Ectodermal cell (in vitro differentiated cells): ENCODE results near the gene SPNS2.

Source experiments
- H3K27ac ChIP-seq: 2 replicates; pipeline ENCODE4 v1.7.0; 2013; ENCODE audit warnings: mild to moderate bottlenecking, low read depth, low read length; ENCODE audit not compliant: insufficient read depth, poor library complexity, severe bottlenecking
- H3K27me3 ChIP-seq: 2 replicates; pipeline ENCODE4 v1.7.0; 2013; ENCODE audit warnings: mild to moderate bottlenecking, low read length; ENCODE audit not compliant: insufficient read depth, control insufficient read depth, poor library complexity, severe bottlenecking
- H3K36me3 ChIP-seq: one replicate; pipeline ENCODE4 v1.7.0; 2013; ENCODE audit warnings: low read length; ENCODE audit not compliant: control insufficient read depth, insufficient read depth
- H3K4me1 ChIP-seq: one replicate; pipeline ENCODE4 v1.7.0; 2013; ENCODE audit warnings: low read length; ENCODE audit not compliant: control insufficient read depth, insufficient read depth
- H3K4me3 ChIP-seq: 2 replicates; pipeline ENCODE4 v1.7.0; 2013; ENCODE audit warnings: low read depth, low read length, control low read depth; ENCODE audit not compliant: insufficient read depth
- H3K9me3 ChIP-seq: 2 replicates; pipeline ENCODE4 v1.7.0; 2013; ENCODE audit warnings: mild to moderate bottlenecking, low read length, moderate library complexity; ENCODE audit not compliant: control insufficient read depth
- WGBS, 2 experiments: methylation state at CpG; one replicate each; pipeline ENCODE4 v1.1.7; 2013; ENCODE audit warnings: missing lambda C conversion rate in 2 of 2; 5-methylcytosine and 5-hydroxymethylcytosine counted together

Gene SPNS2

DNA sequence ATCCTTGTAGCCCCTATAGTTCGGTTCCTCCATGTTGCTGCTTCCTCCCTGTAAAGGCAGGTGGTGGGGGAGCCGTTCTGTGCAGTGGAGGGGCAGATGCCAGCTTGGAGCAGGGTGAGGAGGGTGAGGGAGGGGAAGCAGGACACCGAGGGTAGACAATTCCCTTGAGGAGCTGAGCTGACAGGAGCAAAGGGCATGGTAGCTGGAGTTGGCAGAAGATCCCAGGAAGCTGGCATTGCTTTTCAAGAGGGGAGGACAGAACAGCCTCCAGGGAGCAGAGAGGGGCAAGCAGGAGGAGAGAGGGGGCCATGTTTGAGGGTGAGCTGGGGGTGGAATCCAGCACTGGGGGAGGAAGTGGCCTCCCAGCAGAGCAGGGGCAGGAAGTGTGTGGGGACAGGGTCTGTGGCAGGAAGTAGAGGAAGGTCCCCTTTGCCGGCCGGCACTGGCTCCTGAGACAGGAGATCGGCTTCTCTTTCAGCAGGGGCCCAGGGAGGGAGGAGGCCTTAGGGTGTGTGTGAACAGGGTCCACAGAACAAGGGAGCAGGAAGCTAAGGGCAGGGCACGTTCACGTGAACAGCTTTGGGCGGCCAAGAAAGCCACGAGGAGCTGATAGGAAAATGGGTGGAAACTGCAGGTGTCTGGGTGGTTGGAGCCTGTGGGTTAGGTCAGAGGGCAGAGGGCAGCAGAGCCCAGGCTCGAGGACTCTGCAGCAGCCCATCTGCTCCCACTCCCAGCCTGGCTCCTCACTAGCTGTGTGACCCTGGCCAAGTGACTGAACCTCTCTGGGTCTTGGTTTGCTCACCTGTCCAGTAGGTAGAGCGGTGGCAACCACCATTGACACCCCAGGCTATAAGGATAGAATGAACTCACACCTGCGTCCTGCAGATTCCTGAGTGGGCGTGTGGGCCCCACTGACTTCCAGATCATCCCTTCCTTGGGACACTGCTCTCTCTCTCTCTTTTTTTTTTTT lies 17.5 kb upstream of the SPNS2 start:
- Histone ChIP-seq H3K9me3 (no peaks in the 10 kb centered on the region), H3K27me3 (no peaks in the 10 kb centered on the region), H3K4me1 (peaks cover 27% of the 10 kb centered on the region), H3K4me3 (no peak overlapping the region), H3K27ac (no peak overlapping the region), H3K36me3 (no peaks in the 10 kb centered on the region)
- 67 to 70% methylated on average over 14 of the region's 14 CpGs for WGBS, 2 experiments

DNA sequence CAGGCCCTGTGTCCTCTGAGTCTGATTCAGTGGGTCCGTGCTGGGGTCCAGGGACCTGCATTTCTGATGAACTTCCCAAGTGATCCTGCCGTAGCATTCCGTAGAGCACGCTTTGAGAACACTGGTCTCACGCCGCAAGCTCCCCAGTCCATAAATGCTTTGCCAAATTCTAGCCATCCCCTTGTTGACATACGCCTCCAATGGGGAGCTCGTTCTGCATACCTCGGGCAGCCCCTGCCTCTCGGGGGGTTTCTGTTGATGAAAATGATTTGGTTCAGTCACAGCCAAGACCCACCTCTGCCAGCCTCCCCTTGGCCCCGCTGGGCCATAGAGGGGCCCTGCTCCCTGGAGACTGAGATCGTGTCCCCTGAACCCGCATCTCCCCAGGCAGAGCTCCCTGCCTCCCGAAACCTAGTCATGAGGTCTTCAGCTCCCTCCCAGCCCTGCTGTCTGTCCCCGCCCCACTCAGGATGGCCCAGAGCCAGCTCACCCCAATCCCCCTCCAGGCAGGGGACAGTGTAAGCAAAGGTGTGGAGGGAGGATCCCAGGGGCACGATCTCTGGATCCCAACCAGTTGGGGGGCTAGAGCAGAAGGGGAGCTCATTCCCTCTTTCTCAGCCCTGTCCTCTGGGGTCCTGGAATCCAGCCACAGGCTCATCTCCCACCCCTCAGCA lies 16.2 kb upstream of the SPNS2 start:
- Histone ChIP-seq H3K27me3 (no peaks in the 10 kb centered on the region), H3K9me3 (no peaks in the 10 kb centered on the region), H3K27ac (no peak overlapping the region), H3K4me3 (no peak overlapping the region), H3K36me3 (no peaks in the 10 kb centered on the region), H3K4me1 (peaks cover 18% of the 10 kb centered on the region)
- 91 to 92% methylated on average over 16 of the region's 16 CpGs for WGBS, 2 experiments

DNA sequence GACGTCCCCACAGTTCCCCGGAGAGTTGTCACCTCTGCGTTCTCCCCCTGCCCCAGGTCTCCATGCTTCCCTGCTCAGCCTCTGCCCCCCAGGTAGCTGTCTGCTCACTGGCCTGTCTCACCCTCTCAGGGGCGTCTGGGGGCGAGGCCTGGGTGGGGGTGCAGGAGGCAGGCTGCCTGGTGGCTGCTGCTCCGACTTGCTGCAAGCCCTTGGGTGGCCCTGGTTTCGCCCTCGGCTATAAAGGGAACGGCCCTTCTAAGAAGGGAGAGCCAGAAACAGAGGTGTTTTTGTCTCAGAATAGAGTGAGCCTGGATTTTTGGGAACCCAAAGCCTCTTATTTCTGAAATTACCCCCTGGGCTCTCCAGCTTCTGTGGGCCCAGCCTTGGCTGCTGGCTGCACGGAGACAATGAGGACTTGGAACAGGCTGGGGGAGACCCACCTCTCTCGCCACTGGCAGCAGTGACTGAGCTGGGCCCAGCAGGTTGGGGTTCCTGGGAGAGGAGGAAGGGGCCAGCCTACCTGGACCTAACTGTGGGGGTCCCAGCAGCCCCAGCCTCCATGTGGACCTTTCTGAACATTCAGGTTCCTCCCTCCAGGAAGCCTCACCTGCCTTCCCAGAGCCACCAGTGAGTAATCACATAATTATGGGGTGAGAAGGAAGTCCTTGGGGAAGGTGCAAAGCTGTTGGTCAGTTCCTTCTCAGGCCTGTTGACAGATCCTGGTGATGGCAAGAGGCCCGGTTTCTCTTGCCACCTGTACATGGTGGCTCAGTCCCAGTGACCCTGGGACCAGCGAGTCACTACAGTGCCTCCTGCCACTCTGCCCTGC lies 15.5 kb upstream of the SPNS2 start:
- no peak overlapping the region for H3K27ac ChIP-seq
- 86 to 89% methylated on average over 13 of the region's 13 CpGs for whole genome bisulfite sequencing, 2 experiments
- H3K4me3 ChIP-seq, result no peak overlapping the region

DNA sequence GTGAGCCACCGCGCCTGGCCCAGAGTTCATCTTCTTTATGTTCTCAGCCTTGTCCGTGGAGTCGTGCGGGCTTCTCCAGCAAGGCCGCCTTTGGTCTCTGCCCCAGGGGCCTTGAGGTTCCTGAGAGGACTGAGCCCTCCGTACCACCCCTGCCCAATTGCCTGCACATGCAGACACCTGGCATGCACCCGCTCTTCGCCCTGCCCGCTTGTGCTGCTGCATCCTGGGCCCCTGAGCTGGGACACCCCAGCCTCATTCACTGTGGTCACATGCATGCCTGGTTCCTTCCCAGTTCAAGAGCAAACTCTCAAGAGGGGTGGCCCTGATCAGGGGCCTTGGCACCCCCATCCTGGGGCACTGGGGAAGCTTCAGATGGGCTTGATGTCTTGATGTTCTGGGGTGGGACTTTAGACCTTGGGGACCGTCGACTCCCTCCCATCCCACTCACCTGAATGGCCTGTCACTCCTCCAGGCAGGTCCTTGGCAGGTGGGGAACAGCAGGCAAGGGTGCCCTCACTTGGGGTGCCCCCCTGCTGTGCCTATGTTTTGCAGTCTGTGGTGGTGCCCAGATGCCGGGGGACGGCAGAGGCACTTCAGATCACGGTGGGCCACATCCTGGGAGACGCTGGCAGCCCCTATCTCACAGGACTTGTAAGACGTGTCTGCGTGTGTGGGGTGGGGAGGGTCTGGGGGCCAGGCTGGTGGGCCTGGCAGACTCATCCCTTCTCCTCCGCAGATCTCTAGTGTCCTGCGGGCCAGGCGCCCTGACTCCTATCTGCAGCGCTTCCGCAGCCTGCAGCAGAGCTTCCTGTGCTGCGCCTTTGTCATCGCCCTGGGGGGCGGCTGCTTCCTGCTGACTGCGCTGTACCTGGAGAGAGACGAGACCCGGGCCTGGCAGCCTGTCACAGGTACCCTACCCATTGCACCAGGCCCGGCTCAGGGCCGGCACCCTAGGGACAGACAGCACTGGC lies 12.7 kb upstream of the SPNS2 start:
- WGBS, 2 experiments, result 94 to 95% methylated on average over 31 of the region's 31 CpGs
- H3K27me3 ChIP-seq, result no peaks in the 10 kb centered on the region
- no peaks in the 10 kb centered on the region for H3K9me3 ChIP-seq
- H3K4me1 ChIP-seq, result peaks cover 6% of the 10 kb centered on the region
- H3K27ac ChIP-seq, result no peak overlapping the region
- H3K36me3 ChIP-seq, result no peaks in the 10 kb centered on the region
- no peak overlapping the region for H3K4me3 ChIP-seq

More for the DNA sequence above, 15.5 kb upstream of the SPNS2 start:
- H3K36me3 ChIP-seq, result no peaks in the 10 kb centered on the region
- no peaks in the 10 kb centered on the region for H3K9me3 ChIP-seq
- peaks cover 18% of the 10 kb centered on the region for H3K4me1 ChIP-seq
- H3K27me3 ChIP-seq, result no peaks in the 10 kb centered on the region

DNA sequence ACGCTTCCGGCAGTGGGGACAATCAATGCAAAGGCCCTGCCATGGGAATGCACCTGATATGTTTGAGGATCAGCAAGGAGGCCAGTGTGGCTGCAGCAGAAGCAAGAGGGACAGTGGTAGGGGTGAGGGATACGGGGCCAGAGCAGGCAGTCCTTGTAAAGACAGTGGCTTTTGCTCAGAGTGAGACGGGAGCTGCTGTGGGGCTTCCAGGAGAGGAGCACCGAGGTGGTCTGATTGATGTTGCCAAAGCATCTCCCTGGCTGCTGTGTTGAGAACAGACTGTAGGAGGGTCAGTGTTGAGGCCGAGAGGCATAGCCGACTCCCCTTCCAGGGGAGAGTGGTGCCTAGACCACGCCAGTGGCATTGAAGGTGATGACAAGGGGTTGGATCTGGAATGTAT lies 11.4 kb upstream of the SPNS2 start:
- no peaks in the 10 kb centered on the region for H3K9me3 ChIP-seq
- no peaks in the 10 kb centered on the region for H3K36me3 ChIP-seq
- H3K4me1 ChIP-seq, result no peaks in the 10 kb centered on the region
- no peak overlapping the region for H3K4me3 ChIP-seq
- no peaks in the 10 kb centered on the region for H3K27me3 ChIP-seq
- H3K27ac ChIP-seq, result no peak overlapping the region
- WGBS, 2 experiments, result 91% methylated on average over 8 of the region's 8 CpGs

DNA sequence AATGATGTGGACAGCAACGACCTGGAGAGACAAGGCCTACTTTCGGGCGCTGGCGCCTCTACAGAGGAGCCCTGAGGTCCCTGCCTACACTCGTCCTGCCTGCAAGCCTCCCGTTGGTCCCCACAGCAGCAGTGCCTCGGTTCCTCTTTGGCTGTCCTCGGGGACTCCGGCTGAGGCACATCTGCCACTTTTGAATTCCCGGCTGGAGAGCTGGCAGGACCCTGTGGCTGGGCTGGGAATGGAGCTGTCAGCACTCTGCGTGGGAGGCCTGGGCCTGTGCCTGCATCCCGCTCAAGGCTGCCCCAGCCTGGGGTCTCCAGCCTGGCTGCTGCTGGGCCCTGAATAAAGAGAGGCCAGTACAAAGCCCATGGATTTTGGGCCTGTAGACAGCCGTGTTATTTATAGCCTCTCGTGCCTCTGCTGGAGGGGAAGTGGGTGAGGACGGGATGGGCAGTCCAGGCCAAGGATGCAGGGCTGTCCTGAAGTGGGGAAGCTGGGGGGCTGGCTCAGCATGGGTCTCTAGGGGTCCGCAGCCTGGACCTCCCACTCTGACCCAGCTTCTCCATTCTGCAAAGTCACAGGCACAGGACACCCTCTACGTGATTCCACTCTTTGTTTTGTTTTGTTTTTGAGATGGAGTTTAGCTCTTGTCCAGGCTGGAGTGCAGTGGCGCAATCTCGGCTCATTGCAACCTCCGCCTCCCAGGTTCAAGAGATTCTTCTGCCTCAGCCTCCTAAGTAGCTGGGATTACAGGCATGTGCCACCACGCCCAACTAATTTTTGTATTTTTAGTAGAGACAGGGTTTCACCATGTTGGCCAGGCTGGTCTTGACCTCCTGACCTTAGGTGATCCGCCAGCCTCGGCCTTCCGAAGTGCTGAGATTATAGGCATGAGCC lies 10.6 kb upstream of the SPNS2 start:
- Histone ChIP-seq H3K27ac (peak overlapping the region; percentile 26), H3K9me3 (no peaks in the 10 kb centered on the region), H3K4me1 (no peaks in the 10 kb centered on the region), H3K4me3 (no peak overlapping the region), H3K36me3 (no peaks in the 10 kb centered on the region), H3K27me3 (no peaks in the 10 kb centered on the region)
- WGBS, 2 experiments, result 83 to 85% methylated on average over 23 to 24 of the region's 24 CpGs

DNA sequence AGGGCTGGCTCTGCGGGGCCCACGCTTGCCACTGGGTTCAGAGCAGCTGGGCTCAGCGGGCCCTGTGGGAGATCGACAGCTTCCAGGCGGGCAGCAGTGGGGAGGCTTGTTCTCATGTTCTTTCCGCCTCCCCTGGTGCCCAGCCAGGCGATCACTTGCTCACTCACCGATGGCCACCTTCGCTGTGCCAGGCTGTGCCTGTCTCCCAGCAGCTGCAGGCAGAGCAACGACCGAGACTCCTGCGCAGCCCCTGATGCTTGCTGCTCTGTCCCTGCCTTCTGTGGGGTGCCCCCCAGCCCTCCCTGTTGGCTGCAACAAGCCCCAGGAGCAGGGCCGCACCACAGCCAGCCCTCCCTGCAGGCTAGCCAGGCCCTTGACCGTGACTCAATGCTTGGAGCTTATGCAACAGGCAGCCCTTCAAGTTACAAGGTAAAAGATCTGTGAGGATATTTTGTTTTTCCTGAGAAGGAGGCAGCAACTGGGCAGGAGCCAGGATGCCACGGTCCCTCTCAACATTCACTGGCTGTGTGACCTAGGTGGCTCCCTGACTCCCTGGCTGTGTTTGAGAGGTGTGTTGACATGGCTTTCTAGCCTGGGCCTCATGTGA lies 9.6 kb upstream of the SPNS2 start:
- no peak overlapping the region for H3K27ac ChIP-seq
- WGBS, 2 experiments, result 89 to 94% methylated on average over 15 of the region's 15 CpGs
- no peaks in the 10 kb centered on the region for H3K27me3 ChIP-seq
- H3K9me3 ChIP-seq, result no peaks in the 10 kb centered on the region
- H3K36me3 ChIP-seq, result no peaks in the 10 kb centered on the region
- H3K4me3 ChIP-seq, result no peak overlapping the region
- H3K4me1 ChIP-seq, result no peaks in the 10 kb centered on the region

DNA sequence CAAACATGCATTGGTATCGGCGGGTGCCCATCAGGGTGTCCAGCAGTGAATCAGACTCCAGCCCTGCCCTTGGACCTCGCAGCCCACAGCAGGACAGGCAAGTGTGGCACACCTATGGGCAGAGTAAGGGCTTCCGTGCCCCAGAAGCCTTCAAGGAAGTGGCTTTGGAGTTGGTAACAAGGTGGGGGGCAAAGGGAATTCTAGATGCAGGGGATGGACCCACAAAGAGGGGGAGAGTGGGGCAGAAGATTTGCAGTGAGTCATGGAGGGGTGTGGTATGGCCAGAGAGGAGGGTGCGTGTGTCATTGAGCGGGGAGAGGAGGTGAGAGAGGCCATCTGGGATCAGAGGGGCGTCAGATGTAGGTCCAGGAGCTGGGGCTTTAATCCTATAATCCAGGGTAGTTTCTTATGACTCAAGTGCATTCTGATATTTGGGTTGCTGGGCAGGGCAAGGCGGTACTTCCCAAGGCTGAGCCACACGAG lies 8.5 kb upstream of the SPNS2 start:
- no peaks in the 10 kb centered on the region for H3K27me3 ChIP-seq
- no peak overlapping the region for H3K27ac ChIP-seq
- no peaks in the 10 kb centered on the region for H3K36me3 ChIP-seq
- H3K4me1 ChIP-seq, result no peaks in the 10 kb centered on the region
- no peaks in the 10 kb centered on the region for H3K9me3 ChIP-seq
- 89 to 91% methylated on average over 9 of the region's 9 CpGs for WGBS, 2 experiments
- no peak overlapping the region for H3K4me3 ChIP-seq
